Effector memory CD4-positive, alpha-beta T cell (primary cell): ENCODE results near the gene KNTC1.
A peak's percentile ranks its signal among the peaks of the same experiment; 100 is the strongest.
"Not testable (repeated sequence)": the region's sequence is repeated elsewhere in the genome, so short reads cannot be mapped to it uniquely, and the experiment has no call there.

Source experiments
- DNase-seq, 3 donors: peaks; one replicate each; pipeline ENCODE4 v3.0.0-alpha.2; 2020
- H3K27ac ChIP-seq: 2 replicates; pipeline ENCODE4 v1.7.0; 2013; ENCODE audit warnings: mild to moderate bottlenecking, low read length, moderate library complexity; ENCODE audit not compliant: insufficient read depth, poor library complexity, severe bottlenecking
- H3K27me3 ChIP-seq: replicated peaks from 2 replicates; pipeline ENCODE4 v1.7.0; 2013; ENCODE audit warnings: mild to moderate bottlenecking, low read length; ENCODE audit not compliant: insufficient read depth, control insufficient read depth, poor library complexity, severe bottlenecking
- H3K36me3 ChIP-seq: 2 replicates; pipeline ENCODE4 v1.7.0; 2013; ENCODE audit warnings: mild to moderate bottlenecking, low read length, moderate library complexity; ENCODE audit not compliant: control insufficient read depth, insufficient read depth
- H3K4me1 ChIP-seq: 2 replicates; pipeline ENCODE4 v1.7.0; 2013; ENCODE audit warnings: low read length, mild to moderate bottlenecking; ENCODE audit not compliant: control insufficient read depth, insufficient read depth, poor library complexity, severe bottlenecking
- H3K4me3 ChIP-seq: 2 replicates; pipeline ENCODE4 v1.7.0; 2013; ENCODE audit warnings: low read length, low read depth, mild to moderate bottlenecking; ENCODE audit not compliant: insufficient read depth, poor library complexity, severe bottlenecking
- H3K9me3 ChIP-seq: 2 replicates; pipeline ENCODE4 v1.7.0; 2013; ENCODE audit warnings: mild to moderate bottlenecking, low read length, moderate library complexity; ENCODE audit not compliant: control insufficient read depth

The KNTC1 gene

DNA sequence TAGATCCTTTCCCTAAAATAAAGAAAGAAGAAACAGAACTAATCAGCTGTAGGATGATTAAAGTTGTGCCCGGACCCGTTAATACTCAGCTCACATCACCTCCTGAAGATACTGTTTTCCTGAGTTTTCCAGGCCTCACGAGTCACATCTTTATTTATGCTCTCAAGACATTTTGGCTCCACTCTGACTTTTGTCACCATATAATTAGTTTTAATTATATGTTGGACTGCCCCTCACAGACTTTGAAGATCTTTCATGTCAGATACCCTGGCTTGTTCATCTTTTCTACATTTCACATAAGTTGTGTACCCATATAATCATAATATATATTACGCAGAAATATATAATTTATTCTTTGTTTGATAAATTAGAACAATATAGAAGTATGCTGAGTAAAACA is 88.7 kb downstream of the KNTC1 start:
- Histone ChIP-seq H3K4me3 (no peak overlapping the region), H3K27me3 (no peaks in the 10 kb centered on the region), H3K27ac (no peak overlapping the region), H3K9me3 (no peaks in the 10 kb centered on the region), H3K4me1 (no peaks in the 10 kb centered on the region), H3K36me3 (peaks cover 4% of the 10 kb centered on the region)
- DNase-seq = no peak

DNA sequence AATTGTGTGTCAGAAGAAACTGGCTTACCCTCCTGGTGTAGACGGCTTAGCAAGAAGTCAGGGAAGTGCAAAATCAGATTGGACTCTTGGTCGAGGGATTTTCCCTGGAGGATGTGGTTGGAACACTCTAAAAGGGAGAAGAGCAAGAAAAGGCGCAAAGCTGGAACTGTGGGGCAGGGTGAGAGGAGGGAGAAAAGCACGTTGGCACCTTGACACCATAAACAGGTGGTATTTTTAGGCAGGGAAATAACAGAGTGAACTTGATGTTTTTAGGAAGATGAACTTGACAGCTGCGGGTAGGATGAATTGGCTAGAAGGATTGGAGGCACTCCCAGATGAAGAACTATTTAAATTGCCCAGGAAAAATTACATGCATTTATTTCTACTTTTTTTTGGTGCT is 108.4 kb downstream of the KNTC1 start:
- H3K36me3 ChIP-seq = no peaks in the 10 kb centered on the region
- no peaks in the 10 kb centered on the region for H3K27me3 ChIP-seq
- H3K9me3 ChIP-seq = no peaks in the 10 kb centered on the region
- no peak for DNase-seq
- no peak overlapping the region for H3K4me3 ChIP-seq
- H3K27ac ChIP-seq = no peak overlapping the region
- H3K4me1 ChIP-seq = no peaks in the 10 kb centered on the region

DNA sequence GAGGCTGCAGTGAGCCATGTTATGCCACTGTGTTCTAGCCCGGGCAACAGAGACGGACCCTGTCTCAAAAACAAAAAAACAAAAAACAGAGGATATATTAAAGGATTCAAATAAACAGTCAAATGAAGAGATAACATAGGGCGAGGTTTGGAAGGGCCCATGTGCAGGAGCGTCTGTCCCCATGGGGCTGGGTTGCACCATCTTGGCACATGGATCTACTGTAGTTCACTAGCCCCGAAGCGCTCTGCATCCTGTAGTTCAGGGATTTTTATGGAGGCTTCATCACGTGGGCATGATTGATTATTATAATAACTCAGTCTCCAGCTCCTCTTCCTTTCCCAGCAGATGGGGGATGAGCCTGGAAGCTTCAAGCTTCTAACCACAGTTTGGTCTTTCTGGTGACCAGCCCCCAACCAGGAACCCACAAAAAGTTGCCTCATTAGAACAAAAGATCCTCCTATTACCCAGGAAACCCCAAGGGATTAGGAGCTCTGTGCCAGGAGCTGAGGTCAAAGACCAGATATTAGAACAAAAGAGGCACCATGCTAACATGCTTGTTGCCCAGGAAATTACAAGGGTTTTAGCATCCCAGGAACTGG is 116.3 kb downstream of the KNTC1 start:
- DNase-seq = no peak
- Histone ChIP-seq H3K4me1 (no peaks in the 10 kb centered on the region), H3K27ac (no peak overlapping the region)

DNA sequence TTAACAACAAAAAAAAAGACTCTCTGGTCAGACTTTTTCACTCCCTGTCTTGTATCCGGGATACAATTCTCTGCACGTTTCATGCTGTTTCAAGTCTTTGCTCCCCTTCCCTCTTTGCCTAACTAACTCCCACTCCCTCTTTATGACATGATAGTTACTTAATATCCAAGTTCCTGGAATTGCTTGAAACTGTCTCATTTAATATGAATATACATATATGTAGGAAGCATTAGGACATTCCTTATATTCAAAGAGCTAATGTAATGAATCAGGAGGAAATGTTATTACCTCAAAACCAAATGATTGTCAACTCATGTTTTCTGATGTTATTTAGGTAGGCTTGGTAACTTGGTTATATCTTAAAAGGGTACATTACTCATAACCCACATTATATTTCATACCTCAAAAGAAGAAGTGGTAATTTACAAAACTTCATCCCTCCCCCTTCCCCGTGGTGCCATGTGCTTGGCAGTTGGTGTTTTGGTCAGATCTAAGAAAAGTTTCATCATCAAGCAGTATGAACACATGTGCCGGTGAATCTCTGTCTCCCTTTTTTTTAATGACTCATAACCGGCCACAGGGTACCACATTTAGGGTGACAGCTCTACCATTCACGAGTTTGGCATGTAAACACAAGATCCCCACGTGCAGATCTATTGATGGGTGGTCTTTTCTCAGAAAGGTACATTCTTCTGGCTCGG is 119.6 kb downstream of the KNTC1 start:
- DNase-seq = peak in 1 of 3 donors; percentile 4
- Histone ChIP-seq H3K27ac (no peak overlapping the region), H3K4me1 (no peaks in the 10 kb centered on the region), H3K27me3 (no peaks in the 10 kb centered on the region), H3K36me3 (no peaks in the 10 kb centered on the region), H3K4me3 (no peak overlapping the region), H3K9me3 (no peaks in the 10 kb centered on the region)

More for the DNA sequence above, 116.3 kb downstream of the KNTC1 start:
- no peak overlapping the region for H3K4me3 ChIP-seq
- no peaks in the 10 kb centered on the region for H3K27me3 ChIP-seq
- no peaks in the 10 kb centered on the region for H3K9me3 ChIP-seq
- H3K36me3 ChIP-seq = no peaks in the 10 kb centered on the region

DNA sequence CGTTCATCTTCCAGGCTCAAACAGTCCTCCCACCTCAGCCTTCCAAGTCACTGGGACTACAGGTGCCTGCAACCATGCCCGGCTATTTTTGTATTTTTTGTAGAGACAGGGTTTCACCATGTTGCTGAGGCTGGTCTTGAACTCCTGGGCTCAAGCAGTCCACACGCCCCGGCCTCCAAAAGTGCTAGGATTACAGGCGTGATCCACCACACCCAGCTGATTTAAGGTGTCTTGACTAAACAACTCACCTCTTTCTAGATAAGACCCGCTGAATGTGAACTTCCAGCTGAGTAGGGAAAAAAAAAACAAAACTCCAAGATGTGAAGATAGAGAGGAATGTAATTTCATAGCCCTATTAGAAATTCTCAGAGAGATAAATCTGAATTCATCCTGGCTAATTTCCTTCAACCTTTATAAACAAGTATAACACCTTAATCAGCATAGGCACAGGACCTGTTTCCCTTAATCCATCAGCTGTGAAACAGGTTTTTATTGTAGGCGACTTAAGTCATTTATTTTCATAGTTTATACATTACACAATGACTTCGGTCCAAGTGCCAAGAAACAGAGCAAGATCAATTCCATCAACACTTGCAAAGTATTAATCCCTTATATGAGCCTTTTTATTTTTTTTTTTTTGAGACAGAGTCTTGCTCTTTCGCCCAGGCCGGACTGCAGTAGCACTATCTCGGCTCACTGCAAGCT is 124.6 kb downstream of the KNTC1 start:
- Histone ChIP-seq H3K4me3 (no peak overlapping the region), H3K27ac (no peak overlapping the region), H3K9me3 (no peaks in the 10 kb centered on the region), H3K36me3 (no peaks in the 10 kb centered on the region), H3K27me3 (no peaks in the 10 kb centered on the region), H3K4me1 (no peaks in the 10 kb centered on the region)
- DNase-seq = no peak

DNA sequence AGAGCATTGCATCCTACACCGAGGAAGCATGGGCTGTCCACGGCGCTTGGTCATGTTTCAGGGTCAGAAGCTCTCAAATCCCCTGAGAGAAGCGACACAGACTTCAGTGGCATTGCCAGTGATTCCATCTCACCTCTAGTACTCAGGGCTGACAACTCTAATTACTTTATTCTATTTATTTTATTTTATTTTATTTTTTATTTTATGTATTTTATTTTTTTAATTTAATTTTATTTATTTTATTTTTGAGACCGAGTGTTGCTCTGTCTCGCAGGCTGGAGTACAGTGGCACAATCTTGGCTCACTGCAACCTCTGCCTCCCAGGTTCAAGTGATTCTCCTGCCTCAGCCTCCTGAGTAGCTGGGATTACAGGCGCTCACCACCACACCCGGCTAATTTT is 126.2 kb downstream of the KNTC1 start:
- H3K9me3 ChIP-seq, H3K4me3 ChIP-seq, H3K36me3 ChIP-seq, H3K27me3 ChIP-seq, DNase-seq, H3K27ac ChIP-seq, H3K4me1 ChIP-seq: not testable (repeated sequence)

DNA sequence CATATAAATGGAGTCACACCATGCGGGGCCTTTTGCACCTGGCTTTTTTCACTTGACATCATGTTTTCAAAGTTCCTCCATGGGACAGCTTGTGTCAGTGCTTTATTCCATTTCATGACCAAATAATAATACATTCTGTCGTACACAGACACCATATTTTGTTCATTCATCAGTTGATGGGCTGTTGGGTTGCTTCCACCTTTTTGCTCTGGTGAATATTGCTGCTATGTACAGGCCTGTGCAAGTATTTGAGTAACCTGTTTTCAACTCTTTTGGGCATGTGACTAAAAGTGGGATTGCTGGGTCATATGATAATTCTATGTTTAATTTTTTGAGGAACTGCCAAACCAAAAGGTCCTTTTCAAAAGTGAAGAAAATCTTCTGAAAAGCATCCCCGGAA is 129.2 kb downstream of the KNTC1 start:
- Histone ChIP-seq H3K36me3 (no peaks in the 10 kb centered on the region), H3K27ac (no peak overlapping the region), H3K27me3 (no peaks in the 10 kb centered on the region), H3K4me3 (no peak overlapping the region), H3K9me3 (no peaks in the 10 kb centered on the region), H3K4me1 (no peaks in the 10 kb centered on the region)
- DNase-seq = no peak

DNA sequence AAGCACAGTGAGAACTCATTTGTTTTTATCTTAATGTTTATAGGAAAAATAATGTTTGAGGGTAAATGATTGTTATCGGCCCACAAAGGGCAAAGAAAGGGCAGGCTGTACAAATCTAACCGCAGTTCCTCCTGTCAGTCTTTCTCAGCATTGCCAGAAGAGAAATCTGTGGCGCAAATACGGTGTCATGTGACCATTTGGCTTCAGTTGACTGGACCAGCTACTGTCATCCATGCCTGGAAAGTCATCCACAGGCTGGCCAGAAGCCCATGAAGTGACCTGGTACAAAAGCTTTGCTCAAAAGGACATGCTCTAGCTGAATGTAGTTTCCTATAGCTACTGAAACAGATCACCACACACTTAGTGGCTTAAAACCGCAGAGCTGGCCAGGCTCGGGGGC is 132.5 kb downstream of the KNTC1 start:
- no peak for DNase-seq
- Histone ChIP-seq H3K27me3 (no peaks in the 10 kb centered on the region), H3K4me1 (no peaks in the 10 kb centered on the region), H3K4me3 (no peak overlapping the region), H3K9me3 (no peaks in the 10 kb centered on the region), H3K27ac (no peak overlapping the region), H3K36me3 (no peaks in the 10 kb centered on the region)

DNA sequence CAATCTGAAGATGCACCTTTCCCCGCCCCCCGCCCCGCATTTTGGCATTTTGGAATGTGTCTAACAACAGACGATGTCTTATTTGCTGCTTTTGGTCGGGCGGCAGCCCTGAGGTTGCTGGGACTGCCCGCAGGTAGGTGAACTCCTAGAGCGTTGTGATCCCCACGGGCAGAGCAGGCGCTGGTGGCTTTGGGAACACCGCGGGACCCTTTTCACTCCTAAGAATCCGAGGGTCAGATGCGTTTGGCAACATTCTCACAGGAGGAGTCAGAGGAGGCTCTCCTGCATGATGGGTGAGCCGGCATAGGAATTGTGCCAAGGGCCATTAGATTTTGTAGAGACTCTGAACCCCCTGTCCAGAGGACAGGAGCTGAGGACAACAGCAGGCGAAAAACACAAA is 134.2 kb downstream of the KNTC1 start:
- DNase-seq = no peak
- H3K4me1 ChIP-seq = no peaks in the 10 kb centered on the region
- H3K36me3 ChIP-seq = no peaks in the 10 kb centered on the region
- no peaks in the 10 kb centered on the region for H3K27me3 ChIP-seq
- no peak overlapping the region for H3K4me3 ChIP-seq
- no peak overlapping the region for H3K27ac ChIP-seq
- no peaks in the 10 kb centered on the region for H3K9me3 ChIP-seq

DNA sequence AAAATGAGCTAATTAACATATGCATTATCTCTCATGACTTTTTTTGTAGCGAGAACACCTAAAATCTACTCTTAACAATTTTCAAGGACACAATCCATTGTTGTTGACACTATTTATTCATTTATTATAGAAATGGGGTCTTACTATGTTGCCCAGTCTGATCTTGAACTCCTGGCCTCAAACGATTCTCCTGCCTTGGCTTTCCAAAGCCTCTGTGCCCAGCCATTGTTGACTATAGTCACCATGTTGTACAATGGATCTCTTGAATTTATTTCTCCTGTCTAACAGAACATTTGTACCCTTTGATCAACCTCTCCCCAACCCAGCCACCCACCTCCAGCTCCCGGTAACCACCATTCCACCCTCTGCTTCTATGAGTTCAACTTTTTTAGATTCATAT is 134.9 kb downstream of the KNTC1 start:
- no peaks in the 10 kb centered on the region for H3K4me1 ChIP-seq
- H3K4me3 ChIP-seq = no peak overlapping the region
- H3K36me3 ChIP-seq = no peaks in the 10 kb centered on the region
- H3K9me3 ChIP-seq = no peaks in the 10 kb centered on the region
- no peak for DNase-seq
- H3K27ac ChIP-seq = no peak overlapping the region
- H3K27me3 ChIP-seq = no peaks in the 10 kb centered on the region
